Type B pancreatic cell (in vitro differentiated cells): ENCODE data around the gene CNTNAP2. TPM values are rescaled to one million over a fixed set of nuclear protein-coding genes. Genes with fewer than 3 reads are reported as not detected.

ENCODE experiments used
- DNase-seq: peaks from one replicate; pipeline ENCODE4 v3.0.0; 2021; ENCODE audit warnings: mixed read lengths; ENCODE audit not compliant: unreplicated experiment; ENCODE audit errors: extremely low spot score
- H3K27ac Mint-ChIP-seq: 2 replicates; pipeline ENCODE4 v1.8.0; 2021; ENCODE audit warnings: mild to moderate bottlenecking, mixed read lengths
- H3K27me3 Mint-ChIP-seq: 2 replicates; pipeline ENCODE4 v1.8.0; 2021; ENCODE audit warnings: mixed read lengths
- H3K36me3 Mint-ChIP-seq: 2 replicates; pipeline ENCODE4 v1.8.0; 2021; ENCODE audit warnings: mixed read lengths
- H3K4me1 Mint-ChIP-seq: one replicate; pipeline ENCODE4 v1.8.0; 2021; ENCODE audit warnings: mixed read lengths; ENCODE audit not compliant: unreplicated experiment
- H3K4me3 Mint-ChIP-seq: 2 replicates; pipeline ENCODE4 v1.8.0; 2021; ENCODE audit warnings: mild to moderate bottlenecking, mixed read lengths
- H3K9me3 Mint-ChIP-seq: 2 replicates; pipeline ENCODE4 v1.8.0; 2021; ENCODE audit warnings: mixed read lengths
- total RNA-seq: library from RNA; stranded (reverse); gene quantifications from 2 replicates; pipeline ENCODE4 v1.2.1, GENCODE V29; 2021; ENCODE audit warnings: low replicate concordance
- TF ChIP-seq, protein P1 (sequence below): fragments of 200-600 bp; sonication (generic); conservative IDR thresholded peaks from 2 replicates; pipeline ENCODE4 v1.5.0; 2021; ENCODE audit warnings: antibody characterized with exemption, mild to moderate bottlenecking

CNTNAP2 gene
- total RNA-seq, 1 donor from 2014 or later, result 26.8 TPM

DNA sequence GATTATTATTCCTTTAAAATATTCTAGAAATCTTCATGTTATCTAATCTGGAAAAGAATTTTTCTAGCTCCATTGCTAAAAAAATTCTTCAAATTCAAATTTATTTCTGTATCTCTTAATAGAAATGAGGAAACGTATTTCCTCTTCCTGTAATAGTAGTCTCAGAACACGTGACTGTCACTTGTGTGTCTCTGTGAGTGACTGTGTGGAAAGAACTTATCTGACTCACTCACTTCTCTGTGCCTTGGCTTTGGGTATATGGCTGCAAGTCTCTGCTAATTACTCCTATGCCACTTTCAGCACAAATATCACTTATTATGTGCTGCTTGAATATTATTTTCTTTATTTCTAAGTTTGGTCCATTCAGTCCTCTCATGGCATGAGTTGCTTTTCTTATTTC is 132.7 kb downstream of the CNTNAP2 start:
- Mint-ChIP-seq H3K4me1 (peaks cover 7% of the 10 kb centered on the region), H3K36me3 (no peaks in the 10 kb centered on the region), H3K9me3 (no peaks in the 10 kb centered on the region), H3K27me3 (peaks cover 54% of the 10 kb centered on the region), H3K4me3 (no peak overlapping the region), H3K27ac (no peak overlapping the region)
- TF ChIP-seq, protein P1, sequence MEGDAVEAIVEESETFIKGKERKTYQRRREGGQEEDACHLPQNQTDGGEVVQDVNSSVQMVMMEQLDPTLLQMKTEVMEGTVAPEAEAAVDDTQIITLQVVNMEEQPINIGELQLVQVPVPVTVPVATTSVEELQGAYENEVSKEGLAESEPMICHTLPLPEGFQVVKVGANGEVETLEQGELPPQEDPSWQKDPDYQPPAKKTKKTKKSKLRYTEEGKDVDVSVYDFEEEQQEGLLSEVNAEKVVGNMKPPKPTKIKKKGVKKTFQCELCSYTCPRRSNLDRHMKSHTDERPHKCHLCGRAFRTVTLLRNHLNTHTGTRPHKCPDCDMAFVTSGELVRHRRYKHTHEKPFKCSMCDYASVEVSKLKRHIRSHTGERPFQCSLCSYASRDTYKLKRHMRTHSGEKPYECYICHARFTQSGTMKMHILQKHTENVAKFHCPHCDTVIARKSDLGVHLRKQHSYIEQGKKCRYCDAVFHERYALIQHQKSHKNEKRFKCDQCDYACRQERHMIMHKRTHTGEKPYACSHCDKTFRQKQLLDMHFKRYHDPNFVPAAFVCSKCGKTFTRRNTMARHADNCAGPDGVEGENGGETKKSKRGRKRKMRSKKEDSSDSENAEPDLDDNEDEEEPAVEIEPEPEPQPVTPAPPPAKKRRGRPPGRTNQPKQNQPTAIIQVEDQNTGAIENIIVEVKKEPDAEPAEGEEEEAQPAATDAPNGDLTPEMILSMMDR, result no peak
- DNase-seq, result no peak

DNA sequence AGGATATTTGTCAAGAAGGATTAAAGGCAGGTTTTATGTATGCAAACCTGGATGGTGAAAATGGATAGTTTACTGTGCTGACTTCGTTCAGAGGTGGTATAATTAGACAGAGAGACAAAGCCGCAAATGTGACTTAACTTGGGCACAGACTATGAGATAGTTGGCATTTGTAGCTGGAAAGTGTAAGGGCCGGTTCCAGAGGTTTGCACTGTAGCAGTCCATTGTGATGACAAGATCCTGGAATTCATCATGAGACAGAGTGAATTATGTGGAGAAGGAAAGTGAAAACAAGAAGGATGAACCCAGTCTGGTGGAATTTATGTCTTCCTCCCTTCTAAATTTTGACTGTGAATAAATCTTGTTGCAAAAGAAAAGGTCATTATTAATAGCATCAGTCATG is 139.0 kb downstream of the CNTNAP2 start:
- Mint-ChIP-seq H3K36me3 (no peaks in the 10 kb centered on the region), H3K27ac (no peak overlapping the region), H3K4me1 (no peaks in the 10 kb centered on the region), H3K4me3 (no peak overlapping the region), H3K27me3 (peaks cover 2% of the 10 kb centered on the region), H3K9me3 (no peaks in the 10 kb centered on the region)
- TF ChIP-seq, protein P1, result no peak
- no peak for DNase-seq

DNA sequence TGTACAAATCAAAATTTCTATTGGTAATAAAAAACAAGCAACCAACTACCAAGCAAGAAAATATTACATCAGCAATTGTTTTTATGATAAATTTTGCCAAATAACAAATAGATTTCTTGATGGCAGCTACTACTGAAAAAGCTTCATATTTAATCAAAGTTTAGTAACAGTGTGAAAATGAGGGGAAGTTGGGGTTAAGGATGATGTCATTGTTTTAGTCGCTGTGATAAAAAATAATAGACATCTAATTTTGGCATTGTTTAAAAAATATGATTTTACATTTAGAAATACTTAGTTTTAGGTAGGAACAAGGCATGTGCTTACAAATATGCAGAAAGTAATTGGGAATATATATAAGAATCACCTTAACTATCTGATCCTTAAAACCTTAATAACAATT is 145.9 kb downstream of the CNTNAP2 start:
- TF ChIP-seq, protein P1, result no peak
- Mint-ChIP-seq H3K27me3 (no peaks in the 10 kb centered on the region), H3K4me1 (no peaks in the 10 kb centered on the region), H3K9me3 (no peaks in the 10 kb centered on the region), H3K27ac (no peak overlapping the region), H3K4me3 (no peak overlapping the region), H3K36me3 (no peaks in the 10 kb centered on the region)
- no peak for DNase-seq

DNA sequence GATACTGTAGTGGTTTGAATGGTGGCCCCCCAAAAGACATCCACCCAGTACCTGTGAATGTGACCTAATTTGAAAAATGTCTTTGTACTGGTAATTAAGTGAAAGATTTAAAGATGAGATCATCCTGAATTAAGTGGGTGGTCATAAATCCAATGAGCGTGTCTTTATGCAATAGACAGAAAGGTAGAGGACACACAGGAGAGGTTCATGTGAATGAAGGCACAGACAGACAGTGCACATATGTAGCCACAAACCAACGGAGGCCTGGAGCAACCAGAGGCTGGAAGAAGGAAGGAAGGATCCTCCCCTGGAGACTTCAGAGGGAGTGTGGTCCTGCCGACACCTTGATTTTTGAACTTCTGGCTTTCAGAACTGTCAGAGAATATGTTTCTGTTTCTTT is 160.3 kb downstream of the CNTNAP2 start:
- Mint-ChIP-seq H3K4me3 (no peak overlapping the region), H3K4me1 (no peaks in the 10 kb centered on the region), H3K36me3 (no peaks in the 10 kb centered on the region), H3K9me3 (no peaks in the 10 kb centered on the region), H3K27ac (no peak overlapping the region), H3K27me3 (no peaks in the 10 kb centered on the region)
- DNase-seq, result no peak
- TF ChIP-seq, protein P1, result no peak

DNA sequence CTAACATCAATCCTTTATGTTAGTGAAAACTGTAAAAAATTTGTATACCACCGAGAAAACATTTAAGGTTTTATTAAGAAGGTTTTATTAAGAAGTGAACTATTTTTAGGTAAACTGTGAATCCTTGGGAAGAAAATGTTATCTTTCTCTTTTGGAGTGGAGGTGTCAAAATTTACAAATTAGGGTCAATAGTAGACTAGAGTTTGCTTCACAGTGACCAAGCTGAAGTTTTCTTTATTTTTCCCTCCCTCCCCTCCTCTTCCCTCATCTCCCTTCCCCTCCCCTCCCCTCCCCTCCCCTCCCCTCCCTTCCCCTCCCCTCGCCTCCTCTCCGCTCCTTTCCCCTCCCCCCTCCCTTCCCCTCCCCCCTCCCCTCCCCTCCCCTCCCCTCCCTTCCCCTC is 168.8 kb downstream of the CNTNAP2 start:
- no peaks in the 10 kb centered on the region for H3K36me3 Mint-ChIP-seq
- no peaks in the 10 kb centered on the region for H3K9me3 Mint-ChIP-seq
- no peak for DNase-seq
- H3K4me1 Mint-ChIP-seq, result peaks cover 8% of the 10 kb centered on the region
- TF ChIP-seq, protein P1, result no peak
- no peak overlapping the region for H3K4me3 Mint-ChIP-seq
- H3K27me3 Mint-ChIP-seq, result no peaks in the 10 kb centered on the region
- H3K27ac Mint-ChIP-seq, result no peak overlapping the region

DNA sequence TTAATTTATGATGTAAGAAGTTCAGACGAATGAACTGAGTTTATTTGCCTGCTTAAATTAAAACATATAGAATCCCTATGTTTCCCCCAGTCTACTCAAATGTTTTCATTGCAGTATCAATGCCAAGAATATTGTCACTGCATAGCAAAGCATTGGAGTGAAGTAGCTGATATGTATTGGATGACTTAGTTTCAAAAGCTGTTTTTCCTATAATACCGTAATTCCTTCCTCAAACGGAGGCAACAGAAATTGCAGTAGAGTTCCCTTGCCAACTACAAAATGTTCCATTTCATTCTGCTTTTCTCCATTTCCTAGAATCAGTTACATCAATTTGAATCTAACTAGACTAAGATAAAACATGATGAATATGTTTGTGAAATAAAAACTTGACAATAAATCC is 174.1 kb downstream of the CNTNAP2 start:
- Mint-ChIP-seq H3K36me3 (no peaks in the 10 kb centered on the region), H3K4me1 (peaks cover 8% of the 10 kb centered on the region), H3K27me3 (no peaks in the 10 kb centered on the region), H3K27ac (no peak overlapping the region), H3K9me3 (no peaks in the 10 kb centered on the region), H3K4me3 (no peak overlapping the region)
- no peak for DNase-seq
- TF ChIP-seq, protein P1, result no peak
